Loucy (cell line): Measurements from ENCODE around the gene TCEAL1.
"Not testable (repeated sequence)": the region's sequence is repeated elsewhere in the genome, so short reads cannot be mapped to it uniquely, and the experiment has no call there.

ENCODE experiments used
- H2AFZ ChIP-seq: fragments of 200-600 bp; sonication (generic); 2 replicates; pipeline ENCODE4 v1.6.0; 2016; ENCODE audit warnings: antibody characterized with exemption, mild to moderate bottlenecking, low read length, moderate library complexity
- H3F3A ChIP-seq: fragments of 200-600 bp; 2 replicates; pipeline ENCODE4 v1.6.0; 2016; ENCODE audit warnings: antibody characterized with exemption, low read depth, mild to moderate bottlenecking
- H3K27me3 ChIP-seq: fragments of 200-600 bp; sonication (generic); 2 replicates; pipeline ENCODE4 v1.6.1; 2014; ENCODE audit warnings: low read length, mild to moderate bottlenecking; ENCODE audit not compliant: insufficient read depth, poor library complexity, severe bottlenecking
- H3K36me3 ChIP-seq: fragments of 200-600 bp; sonication (generic); 2 replicates; pipeline ENCODE4 v1.6.1; 2016; ENCODE audit warnings: low read length; ENCODE audit not compliant: insufficient read depth
- H3K4me1 ChIP-seq: fragments of 200-600 bp; sonication (generic); 2 replicates; pipeline ENCODE4 v1.5.1; 2014; ENCODE audit warnings: low read length, mild to moderate bottlenecking; ENCODE audit not compliant: insufficient read depth, poor library complexity, severe bottlenecking
- H3K4me2 ChIP-seq: fragments of 200-600 bp; sonication (generic); 2 replicates; pipeline ENCODE4 v1.6.0; 2014; ENCODE audit warnings: antibody characterized with exemption, low read length, low read depth, mild to moderate bottlenecking; ENCODE audit not compliant: poor library complexity, severe bottlenecking
- H3K4me3 ChIP-seq: fragments of 200-600 bp; sonication (generic); 2 replicates; pipeline ENCODE4 v1.5.1; 2014; ENCODE audit warnings: low read length, mild to moderate bottlenecking, mixed read lengths; ENCODE audit not compliant: poor library complexity, severe bottlenecking
- H3K79me2 ChIP-seq: fragments of 200-600 bp; sonication (generic); 2 replicates; pipeline ENCODE4 v1.6.1; 2014; ENCODE audit warnings: low read length; ENCODE audit not compliant: insufficient read depth
- H3K9ac ChIP-seq: fragments of 200-600 bp; sonication (generic); 2 replicates; pipeline ENCODE4 v1.6.0; 2014; ENCODE audit warnings: mild to moderate bottlenecking, low read depth, low read length, moderate library complexity; ENCODE audit not compliant: poor library complexity, severe bottlenecking
- H3K9me2 ChIP-seq: fragments of 200-600 bp; sonication (generic); replicated peaks from 2 replicates; pipeline ENCODE4 v1.6.1; 2016; ENCODE audit warnings: low read depth, low read length, mixed read lengths
- H3K9me3 ChIP-seq: fragments of 200-600 bp; sonication (generic); 2 replicates; pipeline ENCODE4 v1.6.1; 2014; ENCODE audit warnings: mild to moderate bottlenecking, antibody characterized with exemption, low read length, low read depth; ENCODE audit not compliant: insufficient read depth
- H4K20me1 ChIP-seq: fragments of 200-600 bp; sonication (generic); 2 replicates; pipeline ENCODE4 v1.6.0; 2014; ENCODE audit warnings: antibody characterized with exemption, low read length, mild to moderate bottlenecking; ENCODE audit not compliant: insufficient read depth, poor library complexity, severe bottlenecking
- EZH2phosphoT487 ChIP-seq: fragments of 200-600 bp; IDR thresholded peaks from 2 replicates; pipeline ENCODE4 v1.6.1; 2018; ENCODE audit warnings: antibody characterized with exemption, mild to moderate bottlenecking, moderate library complexity, borderline replicate concordance
- TF ChIP-seq, protein P1 (sequence below): fragments of 200-600 bp; sonication (generic); conservative IDR thresholded peaks from 2 replicates; pipeline ENCODE4 v1.5.1; 2014; ENCODE audit warnings: mild to moderate bottlenecking, antibody characterized with exemption, low read length

Gene TCEAL1

DNA sequence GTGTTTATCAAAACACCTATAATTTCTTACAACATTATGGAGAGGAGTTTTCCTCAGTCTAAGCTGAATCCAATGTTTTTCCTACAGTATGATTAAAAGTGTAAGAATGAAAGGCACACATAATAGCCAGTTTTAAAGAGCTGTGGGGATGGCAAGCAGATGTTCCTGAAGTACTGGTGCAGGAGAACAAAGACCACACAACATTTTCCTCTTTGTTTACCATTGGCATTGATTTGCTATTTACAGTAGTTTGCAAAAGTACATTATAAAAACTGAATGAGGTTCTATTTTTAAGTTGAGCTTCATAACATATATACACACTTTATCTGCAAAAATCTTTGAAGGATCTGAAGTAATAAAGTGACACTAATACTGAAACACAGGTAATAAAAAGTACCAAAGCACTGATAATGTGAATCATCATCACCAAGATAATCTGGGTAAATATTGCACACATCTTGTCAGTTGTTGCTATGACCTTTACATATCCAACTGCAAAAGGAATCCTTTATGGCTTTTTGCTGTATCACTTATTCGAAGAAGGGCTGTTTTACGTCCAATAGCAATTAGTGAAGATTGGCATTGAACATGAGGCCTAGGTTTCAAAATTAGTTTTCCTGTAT lies 22.5 kb downstream of the TCEAL1 start:
- TF ChIP-seq, protein P1, sequence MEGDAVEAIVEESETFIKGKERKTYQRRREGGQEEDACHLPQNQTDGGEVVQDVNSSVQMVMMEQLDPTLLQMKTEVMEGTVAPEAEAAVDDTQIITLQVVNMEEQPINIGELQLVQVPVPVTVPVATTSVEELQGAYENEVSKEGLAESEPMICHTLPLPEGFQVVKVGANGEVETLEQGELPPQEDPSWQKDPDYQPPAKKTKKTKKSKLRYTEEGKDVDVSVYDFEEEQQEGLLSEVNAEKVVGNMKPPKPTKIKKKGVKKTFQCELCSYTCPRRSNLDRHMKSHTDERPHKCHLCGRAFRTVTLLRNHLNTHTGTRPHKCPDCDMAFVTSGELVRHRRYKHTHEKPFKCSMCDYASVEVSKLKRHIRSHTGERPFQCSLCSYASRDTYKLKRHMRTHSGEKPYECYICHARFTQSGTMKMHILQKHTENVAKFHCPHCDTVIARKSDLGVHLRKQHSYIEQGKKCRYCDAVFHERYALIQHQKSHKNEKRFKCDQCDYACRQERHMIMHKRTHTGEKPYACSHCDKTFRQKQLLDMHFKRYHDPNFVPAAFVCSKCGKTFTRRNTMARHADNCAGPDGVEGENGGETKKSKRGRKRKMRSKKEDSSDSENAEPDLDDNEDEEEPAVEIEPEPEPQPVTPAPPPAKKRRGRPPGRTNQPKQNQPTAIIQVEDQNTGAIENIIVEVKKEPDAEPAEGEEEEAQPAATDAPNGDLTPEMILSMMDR = no peak
- no peak for TF ChIP-seq EZH2phosphoT487
- no peaks in the 10 kb centered on the region for H3F3A ChIP-seq
- H3K9me2 ChIP-seq = no peaks in the 10 kb centered on the region

DNA sequence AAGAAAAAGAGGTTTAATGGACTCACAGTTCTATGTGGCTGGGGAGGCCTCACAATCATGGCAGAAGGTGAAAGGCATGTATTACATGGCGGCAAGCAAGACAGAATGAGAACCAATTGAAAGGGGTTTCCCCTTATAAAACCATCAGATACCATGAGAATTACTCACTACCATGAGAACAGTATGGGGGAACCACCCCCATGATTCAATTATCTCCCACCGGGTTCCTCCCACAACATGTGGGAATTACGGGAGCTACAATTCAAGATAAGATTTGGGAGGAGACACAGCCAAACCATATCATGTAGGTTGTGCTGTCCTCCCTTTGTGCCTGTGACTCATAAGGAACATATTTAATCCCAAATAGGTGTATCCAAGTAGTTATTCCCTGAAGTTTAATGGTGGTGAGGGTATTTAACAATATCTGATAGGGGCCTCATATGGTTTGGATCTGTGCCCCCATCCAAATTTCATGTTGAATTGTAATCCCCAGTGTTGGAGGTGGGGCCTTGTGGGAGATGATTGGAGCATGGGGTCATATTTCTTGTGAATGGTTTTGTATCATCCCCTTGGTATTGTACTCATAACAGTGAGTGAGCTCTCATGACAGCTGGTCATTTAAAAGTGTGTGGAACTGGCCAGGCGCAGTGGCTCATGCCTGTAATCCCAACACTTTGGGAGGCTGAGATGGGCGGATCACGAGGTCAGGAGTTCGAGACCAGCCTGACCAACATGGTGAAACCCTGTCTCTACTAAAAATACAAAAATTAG lies 26.6 kb downstream of the TCEAL1 start:
- H3K27me3 ChIP-seq, H3K9ac ChIP-seq, H3K4me1 ChIP-seq, H3K36me3 ChIP-seq, H3K9me2 ChIP-seq, H3K79me2 ChIP-seq, H3K9me3 ChIP-seq, H3K4me2 ChIP-seq, H3F3A ChIP-seq, H2AFZ ChIP-seq, H4K20me1 ChIP-seq, H3K4me3 ChIP-seq: not testable (repeated sequence)

More for the DNA sequence above, 22.5 kb downstream of the TCEAL1 start:
- H3K4me1 ChIP-seq = no peaks in the 10 kb centered on the region
- H3K9ac ChIP-seq = no peak overlapping the region
- no peak overlapping the region for H3K4me2 ChIP-seq
- H2AFZ ChIP-seq = no peak overlapping the region
- H4K20me1 ChIP-seq = no peaks in the 10 kb centered on the region
- no peaks in the 10 kb centered on the region for H3K36me3 ChIP-seq
- H3K79me2 ChIP-seq = no peaks in the 10 kb centered on the region
- no peak overlapping the region for H3K4me3 ChIP-seq
- H3K9me3 ChIP-seq = no peaks in the 10 kb centered on the region
- no peaks in the 10 kb centered on the region for H3K27me3 ChIP-seq

DNA sequence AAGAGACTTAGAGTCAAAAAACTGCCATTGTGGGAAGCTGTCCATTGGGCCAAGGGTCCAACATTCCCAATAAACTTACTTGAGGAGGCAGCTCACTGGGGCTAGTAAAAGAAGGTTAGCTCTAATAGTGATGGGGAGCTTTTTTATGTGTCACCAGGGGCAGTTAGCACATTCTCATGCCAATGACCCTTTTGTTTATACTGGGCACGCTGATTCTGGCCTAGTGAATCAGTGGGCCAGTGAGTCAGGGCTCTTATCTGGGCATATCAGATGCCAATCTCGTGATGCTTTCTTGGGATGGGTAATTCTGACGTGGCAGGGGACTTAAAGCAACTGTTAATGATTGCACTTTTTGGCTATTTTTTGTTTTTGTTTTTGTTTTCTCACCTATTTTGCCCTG lies 27.8 kb downstream of the TCEAL1 start:
- Histone ChIP-seq H2AFZ (no peak overlapping the region), H3F3A (no peaks in the 10 kb centered on the region), H3K9ac (no peak overlapping the region), H3K4me3 (no peak overlapping the region), H3K36me3 (no peaks in the 10 kb centered on the region), H3K9me2 (no peaks in the 10 kb centered on the region), H3K9me3 (no peaks in the 10 kb centered on the region), H3K79me2 (no peaks in the 10 kb centered on the region), H3K4me1 (no peaks in the 10 kb centered on the region), H4K20me1 (no peaks in the 10 kb centered on the region), H3K27me3 (no peaks in the 10 kb centered on the region), H3K4me2 (no peak overlapping the region)
- TF ChIP-seq, protein P1 = no peak
- TF ChIP-seq EZH2phosphoT487 = no peak

DNA sequence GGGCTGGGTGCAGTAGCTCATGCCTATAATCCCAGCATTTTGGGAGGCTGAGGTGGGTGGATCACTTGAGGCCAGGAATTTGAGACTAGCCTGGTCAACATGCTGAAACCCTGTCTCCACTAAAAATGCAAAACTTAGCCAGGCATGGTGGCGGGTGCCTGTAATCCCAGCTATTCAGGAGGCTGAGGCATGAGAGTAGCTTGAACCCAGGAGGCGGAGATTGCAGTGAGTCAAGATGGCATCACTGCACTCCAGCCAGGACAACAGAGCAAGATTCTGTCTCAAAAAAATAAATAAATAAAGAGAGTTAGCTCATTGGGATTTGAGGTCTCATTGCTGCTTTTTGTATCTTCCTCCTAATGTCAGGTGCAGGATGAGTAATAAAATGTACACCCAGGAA lies 28.3 kb downstream of the TCEAL1 start:
- H3K27me3 ChIP-seq, H3F3A ChIP-seq, H3K9ac ChIP-seq, H3K4me2 ChIP-seq, H3K4me1 ChIP-seq, H3K36me3 ChIP-seq, H3K9me2 ChIP-seq, H4K20me1 ChIP-seq, H2AFZ ChIP-seq, H3K9me3 ChIP-seq, H3K4me3 ChIP-seq, H3K79me2 ChIP-seq: not testable (repeated sequence)
